HG03095 (cell line): ENCODE data around the gene CLC.
"Not testable (repeated sequence)": the region's sequence is repeated elsewhere in the genome, so short reads cannot be mapped to it uniquely, and the experiment has no call there.

Experiments
- ATAC-seq: cut with Tn5 transposase; IDR thresholded peaks from one replicate; pipeline ENCODE4 v1.9.1; 2021; ENCODE audit warnings: moderate library complexity; ENCODE audit not compliant: unreplicated experiment

CLC gene

DNA sequence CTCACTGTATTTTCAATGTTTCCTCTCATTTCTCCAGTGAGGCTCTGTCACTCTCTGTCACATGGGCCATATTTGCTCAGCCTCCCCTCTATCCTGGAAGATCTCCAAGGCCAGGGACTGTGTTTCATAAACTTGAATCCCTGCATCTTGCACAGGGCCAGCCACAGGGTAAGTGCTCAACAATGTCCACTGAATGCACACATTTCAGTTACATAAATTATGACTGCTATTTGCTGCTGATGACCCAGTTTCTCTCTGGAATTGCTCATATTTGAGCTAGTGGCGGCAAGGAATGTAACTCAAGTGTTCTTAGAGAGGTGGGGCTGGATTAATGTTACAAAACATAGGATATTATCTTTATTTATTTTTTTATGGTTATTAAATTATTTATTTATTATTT, 6.1 kb downstream of the CLC start:
- no peak for ATAC-seq

DNA sequence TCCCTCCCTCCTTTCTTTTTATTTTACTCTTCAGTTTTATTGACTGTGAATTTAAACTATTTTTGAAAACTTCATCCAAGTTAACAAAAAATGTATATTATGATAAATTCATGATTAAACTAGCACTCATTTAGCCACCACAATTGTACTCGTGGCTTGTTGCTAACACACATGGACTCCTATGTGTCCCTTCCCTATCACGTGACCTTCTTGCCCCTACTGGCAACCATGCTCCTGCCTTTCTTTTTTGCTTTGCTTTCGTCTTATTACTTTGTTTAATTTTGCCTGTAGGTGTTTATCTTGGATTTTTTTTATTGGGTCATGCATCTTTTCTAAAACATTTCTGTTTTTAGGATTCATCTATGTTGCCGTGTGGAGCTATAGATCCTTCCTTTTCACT, 8.2 kb downstream of the CLC start:
- ATAC-seq: no peak

DNA sequence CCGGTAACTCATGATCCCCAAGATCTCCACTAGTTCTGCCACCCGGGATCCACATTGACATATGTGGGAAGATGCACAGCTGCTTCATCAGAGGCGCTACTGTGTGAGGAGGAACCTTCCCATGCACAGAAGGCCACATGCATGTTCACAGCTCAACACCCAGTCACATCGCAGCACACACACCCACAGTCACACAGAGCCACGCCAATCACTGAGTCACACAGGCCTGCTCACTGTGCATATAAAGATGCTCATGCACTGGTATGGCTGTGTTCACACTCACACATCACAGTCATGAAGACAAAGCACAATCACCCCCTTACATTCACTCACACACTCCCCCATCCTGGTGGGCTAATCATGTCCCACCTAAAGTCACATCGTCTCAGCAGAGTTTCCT, 9.8 kb downstream of the CLC start:
- no peak for ATAC-seq

DNA sequence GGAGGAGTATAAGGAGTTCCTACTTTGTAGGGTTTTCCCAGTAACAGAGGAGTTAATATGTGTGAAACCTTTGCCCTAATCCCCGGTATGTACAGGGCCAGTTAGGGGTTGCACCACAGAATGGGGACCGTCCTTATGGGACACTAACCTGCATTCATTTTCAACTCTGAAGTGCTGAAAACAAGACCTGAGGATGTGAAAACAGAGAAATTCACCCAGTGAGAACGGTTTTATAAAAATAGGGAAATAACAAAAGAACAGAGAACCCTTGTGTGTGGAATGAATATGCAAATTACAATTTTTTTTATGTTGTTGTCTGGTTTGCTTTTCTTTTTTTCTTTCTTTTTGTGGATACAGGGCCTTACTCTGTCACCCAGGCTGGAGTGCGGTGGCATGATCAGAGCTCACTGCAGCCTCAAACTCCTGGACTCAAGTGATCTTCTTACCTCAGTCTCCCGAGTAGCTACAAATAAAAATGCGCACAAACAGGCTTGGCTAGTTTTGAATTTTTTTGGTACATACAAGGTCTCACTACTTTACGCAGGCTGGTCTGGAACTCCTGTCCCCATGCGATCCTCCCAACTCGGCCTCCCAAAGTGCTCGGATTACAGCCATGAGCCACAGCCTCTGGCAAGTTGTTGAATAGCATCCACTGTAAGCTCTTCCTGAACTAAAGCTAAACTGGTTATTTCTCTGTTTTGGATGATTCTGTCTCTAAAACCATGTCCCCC, 10.6 kb downstream of the CLC start:
- ATAC-seq: no peak

DNA sequence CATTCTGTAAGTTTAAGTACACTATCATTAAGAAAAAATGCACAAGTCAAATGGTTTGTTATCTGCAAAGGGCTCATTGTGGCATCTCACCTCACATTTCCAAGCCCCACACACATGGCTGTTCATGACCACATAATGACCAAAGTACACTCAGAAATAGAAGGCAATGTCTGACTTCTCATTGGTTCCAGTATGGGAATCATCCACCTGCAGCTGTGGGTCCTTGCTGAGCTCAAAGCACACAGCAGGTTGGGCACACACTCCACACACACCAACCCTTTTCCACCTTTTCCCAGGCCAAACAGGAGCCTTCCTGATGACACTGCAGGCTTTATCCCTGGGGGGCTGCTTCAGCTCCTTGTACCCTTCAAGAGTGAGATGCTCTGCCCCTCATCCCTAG, 11.8 kb downstream of the CLC start:
- no peak for ATAC-seq

DNA sequence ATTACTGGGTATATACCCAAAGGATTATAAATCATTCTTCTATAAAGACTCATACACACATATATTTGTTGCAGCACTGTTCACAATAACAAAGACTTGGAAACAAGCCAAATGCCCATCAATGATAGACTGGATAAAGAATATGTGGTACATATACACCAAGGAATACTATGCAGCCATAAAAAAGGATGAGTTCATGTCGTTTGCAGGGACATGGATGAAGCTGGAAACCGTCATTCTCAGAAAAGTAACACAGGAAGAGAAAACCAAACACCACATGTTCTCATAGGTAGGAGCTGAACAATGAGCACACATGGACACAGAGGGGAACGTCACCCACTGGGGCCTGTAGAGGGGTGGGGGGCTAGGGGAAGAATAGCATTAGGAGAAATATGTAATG, 17.7 kb downstream of the CLC start:
- ATAC-seq: not testable (repeated sequence)

DNA sequence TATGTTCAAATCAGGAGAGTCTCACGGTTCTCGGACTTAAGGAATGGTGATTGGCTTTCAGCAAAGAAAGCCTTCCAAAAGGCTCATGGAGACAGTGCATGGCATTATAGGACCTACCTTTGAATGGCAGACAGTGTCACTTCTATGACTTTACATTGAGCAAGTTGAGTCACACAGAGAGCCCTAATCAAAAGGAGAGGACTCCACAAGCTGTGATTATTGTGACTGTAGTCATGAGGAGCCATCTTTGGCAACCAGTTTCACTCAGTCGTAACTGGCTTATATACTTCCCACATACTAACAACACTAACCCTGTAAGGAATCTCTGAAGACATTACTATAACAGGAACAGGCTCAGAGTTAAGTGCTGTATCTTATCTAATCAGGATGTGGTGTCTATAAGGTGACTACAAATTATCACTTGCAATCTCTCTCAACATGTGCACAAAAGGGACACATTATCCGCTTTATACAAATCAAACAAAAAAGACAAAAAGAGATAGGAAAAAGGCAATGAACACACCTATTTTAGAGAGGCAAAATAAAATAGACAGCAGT, 27.4 kb downstream of the CLC start:
- no peak for ATAC-seq

DNA sequence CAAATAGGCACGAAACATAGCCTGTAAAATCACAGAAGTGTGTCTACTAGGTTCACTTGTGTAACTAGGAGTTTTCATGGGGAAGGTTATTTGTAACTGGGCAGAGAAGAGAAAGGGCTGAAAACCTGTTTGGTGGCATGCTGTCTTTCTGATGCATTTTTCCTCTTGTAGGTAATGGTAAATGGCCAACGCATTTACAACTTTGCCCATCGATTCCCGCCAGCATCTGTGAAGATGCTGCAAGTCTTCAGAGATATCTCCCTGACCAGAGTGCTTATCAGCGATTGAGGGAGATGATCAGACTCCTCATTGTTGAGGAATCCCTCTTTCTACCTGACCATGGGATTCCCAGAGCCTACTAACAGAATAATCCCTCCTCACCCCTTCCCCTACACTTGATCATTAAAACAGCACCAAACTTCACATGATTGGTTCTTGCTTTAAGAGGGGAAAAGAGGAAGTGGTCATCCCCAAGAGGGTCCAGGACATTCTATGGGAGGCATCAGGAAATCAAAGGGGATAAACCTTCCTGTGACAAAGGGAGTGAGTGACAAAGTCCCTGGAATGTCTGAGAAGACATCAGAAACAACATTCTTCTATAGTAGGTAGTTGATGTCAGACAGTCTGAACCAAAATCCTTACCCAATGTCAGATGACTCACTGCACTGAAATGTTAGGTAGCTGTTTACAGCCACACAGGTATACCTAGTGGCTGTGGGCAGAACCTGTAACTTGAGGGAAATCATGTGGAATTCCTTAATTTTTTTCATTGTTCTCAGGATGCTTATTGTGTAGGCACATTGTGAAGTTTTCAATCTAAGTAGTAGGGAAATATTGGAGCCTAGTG, 28.6 kb downstream of the CLC start:
- no peak for ATAC-seq

DNA sequence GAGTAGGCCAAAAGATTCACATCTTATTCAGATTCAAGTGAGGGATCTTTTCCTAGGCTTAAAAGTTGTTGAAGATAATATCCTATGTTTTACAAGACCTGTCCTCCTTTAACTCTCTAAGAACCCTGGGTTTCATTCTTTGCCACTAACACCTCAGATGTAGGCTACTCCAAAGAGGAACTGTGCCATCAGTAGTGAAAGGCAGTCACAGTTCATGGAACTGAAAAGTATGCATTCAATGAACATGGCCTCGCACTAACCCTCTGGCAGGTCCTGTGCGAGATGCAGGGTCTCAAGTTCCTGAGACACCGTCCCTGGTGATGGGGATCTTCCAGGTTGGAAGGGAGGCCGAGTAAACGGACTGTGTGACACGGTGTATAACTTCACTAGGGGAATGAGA, 29.2 kb downstream of the CLC start:
- ATAC-seq: no peak

DNA sequence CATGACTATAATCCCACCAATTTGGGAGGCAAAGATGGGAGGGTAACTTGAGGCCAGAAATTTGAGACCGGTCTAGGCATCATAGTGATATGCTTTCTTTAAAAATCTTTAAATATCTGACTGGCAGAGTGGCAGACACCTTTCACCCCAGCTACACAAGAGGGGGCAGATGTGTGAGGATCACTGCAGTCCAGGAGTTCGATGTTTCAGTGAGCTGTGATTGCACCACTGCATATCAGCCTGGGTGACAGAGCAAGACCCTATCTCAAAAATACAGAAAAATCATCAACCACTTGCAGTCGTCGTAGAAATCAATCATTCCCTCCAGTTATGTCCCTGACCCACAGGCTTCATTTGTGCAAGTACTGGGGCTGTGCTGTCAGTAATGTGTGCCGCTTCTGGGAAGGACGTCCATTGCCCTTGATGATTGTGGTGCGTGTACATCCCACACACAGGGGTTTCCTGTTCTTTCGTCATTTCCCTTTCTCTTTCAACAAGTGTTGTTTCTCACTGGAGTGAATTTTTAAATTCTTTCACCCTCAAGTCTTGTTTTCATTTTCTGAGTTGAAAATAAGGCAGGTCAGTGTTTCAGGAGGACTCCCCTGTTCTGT, 32.1 kb downstream of the CLC start:
- ATAC-seq: no peak

DNA sequence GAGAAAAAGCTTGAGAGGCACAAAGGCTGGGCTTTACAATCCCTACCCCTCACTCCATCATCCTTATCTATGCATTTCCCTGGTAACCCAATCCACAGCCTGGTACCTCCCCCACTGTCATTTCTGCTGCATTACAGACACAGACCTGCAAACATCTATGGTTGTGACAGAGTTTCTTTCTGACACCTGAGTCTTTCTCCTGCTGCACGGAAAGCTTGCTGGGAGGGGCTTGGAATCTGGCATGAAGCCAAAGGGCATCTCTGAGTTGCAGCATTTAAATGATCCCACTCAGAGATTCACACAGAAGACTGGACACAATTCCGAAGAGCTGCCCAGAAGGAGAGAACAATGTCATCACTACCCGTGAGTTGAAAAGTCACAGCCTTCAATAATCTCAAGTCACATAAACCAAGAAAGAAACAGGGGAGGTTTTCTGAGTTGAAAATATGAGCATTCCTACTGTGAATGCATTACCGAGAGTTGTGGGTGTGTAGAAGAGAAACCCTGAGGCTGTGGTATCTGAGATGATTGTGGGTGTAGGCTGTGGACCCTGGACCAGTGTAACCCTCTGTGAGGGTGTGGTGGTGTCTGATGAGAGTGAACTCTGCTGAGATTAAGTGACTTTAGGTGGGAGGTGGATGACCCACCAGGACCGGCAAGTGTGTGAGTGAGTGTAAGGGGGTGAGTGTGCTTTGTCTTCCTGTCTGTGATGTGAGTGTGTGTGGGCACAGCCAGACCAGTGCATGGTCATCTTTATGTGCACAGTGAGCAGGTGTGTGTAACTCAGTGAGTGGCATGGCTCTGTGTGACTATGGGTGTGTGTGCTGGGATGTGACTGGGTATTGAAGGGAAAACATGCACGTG, 33.4 kb downstream of the CLC start, which contains the start of gene LGALS14:
Gene LGALS14 (plus strand): TSS at position 301 of the 864 bp plus-strand sequence. CDS start 48 bp downstream, at position 349.
- ATAC-seq: no peak

DNA sequence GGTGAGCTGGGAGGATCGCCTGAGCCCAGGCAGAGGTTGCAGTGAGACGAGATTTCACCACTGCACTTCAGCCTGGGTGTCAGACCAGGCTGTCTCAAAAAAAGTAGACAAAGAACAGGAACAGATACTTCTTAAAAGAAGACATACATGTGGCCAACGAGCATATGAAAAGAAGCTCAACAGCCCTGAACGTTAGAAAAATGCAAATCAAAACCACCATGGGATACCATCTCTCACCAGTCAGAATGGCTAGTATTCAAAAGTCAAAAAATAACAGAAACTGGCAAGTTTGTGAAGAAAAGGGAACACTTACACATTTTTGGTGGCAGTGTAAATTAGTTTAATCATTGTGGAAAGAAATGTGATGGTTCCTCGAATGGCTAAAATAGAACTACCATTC, 36.5 kb downstream of the CLC start:
- no peak for ATAC-seq

DNA sequence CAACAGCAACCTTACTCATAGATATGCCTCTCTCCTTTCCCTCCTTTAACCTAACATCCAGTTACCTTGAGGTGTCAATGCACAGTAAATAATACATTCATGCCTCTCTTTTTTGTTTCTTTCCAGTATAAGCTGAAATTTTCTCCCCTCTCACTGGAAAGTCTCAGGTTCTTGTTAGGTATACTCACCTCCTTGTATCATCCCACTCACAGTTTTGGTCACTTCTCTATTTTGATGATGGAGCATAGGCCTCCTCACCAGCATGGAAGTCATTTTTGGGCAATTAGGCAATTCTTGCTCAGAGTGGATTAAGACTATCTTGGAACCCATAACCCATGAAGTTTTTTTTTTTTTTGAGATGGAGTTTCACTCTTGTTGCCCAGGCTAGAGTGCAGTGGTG, 39.3 kb downstream of the CLC start:
- ATAC-seq: no peak

DNA sequence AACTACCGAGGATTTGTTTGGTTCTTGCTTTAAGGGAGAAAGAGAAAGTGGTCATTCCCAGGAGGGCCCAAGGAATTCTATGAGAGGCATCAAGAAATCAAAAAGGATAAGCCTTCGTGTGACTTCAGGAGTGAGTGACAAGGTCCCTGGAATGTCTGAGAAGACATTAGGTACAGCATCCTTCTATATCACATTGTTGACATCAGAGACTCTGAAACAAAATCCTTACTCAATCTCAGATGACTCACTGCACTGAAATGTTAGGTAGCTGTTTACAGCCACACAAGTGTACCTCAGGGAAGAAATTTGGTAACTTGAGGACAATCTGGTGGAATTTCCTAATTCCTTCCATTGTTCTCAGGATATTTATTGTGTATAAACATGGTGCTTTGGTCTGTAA, 41.4 kb downstream of the CLC start:
- ATAC-seq: no peak

DNA sequence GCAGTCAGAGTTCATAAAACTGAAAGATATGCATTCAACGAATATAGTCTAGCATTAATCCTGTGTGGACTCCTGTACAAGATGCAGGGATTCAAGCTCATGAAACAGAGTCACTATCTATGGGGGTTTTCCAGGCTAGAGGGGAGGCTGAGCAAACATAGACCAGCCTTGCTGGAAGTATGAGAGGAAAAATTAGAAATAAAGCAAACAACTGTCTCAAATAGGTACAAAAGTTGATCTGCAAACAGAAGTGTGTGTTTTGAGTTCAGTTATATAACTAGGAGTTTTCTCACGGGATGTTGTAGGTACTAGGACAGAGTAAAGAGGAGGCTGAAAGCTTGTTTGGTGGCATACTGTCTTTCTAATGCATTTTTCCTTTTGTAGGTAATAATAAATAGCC, 42.1 kb downstream of the CLC start:
- no peak for ATAC-seq

DNA sequence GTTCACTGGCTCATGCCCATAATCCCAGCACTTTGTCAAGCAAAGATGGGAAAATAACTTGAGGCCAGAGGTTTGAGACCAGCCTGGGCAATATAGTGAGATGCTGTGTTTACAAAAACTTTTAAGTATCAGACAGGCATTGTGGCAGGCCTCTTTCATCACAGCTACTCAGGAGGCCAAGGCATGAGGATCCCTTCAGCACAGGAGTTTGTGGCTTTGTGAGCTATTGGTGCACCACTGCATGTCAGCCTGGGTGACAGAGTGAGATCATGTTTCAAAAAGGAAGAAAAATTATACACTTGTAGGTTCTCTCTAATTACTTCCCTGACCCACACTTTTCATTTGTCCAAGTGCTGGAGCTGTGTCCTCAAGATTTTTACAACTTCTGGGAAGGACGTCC, 45.0 kb downstream of the CLC start:
- no peak for ATAC-seq

DNA sequence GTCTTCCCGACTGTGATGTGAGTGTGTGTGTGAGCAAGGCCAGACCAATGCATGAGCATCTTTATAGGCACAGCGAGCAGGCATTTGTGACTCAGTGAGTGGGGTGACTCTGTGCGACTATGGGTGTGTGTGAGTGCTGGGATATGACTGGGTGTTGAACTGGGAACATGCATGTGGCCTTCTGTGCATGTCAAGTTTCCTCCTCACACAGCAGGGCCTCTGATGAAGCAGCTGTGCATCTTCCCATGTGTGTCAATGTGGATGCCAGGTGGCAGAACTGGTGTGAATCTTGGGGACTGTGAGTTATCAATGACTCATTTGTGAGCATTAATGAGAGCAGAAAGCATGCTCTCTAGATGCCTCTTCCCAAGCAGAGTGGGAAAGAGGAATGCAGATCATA, 45.7 kb downstream of the CLC start:
- ATAC-seq: no peak

DNA sequence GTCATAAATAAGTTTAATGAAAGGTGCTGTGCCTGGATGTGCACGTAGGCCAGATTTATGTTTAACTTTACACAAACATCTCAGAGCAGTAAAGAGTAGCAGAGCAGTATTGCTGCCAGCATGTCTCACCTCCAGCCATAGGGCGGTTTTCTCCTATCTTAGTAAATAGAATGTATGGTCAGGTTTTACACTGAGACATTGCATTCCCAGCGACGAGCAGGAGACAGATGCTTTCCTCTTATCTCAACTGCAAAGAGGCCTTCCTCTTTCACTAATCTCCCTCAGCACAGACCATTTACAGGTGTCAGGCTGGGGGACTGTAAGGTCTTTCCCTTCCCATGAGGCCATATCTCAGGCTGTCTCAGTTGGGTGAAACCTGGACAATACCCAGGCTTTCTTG, 49.2 kb downstream of the CLC start:
- ATAC-seq: not testable (repeated sequence)

DNA sequence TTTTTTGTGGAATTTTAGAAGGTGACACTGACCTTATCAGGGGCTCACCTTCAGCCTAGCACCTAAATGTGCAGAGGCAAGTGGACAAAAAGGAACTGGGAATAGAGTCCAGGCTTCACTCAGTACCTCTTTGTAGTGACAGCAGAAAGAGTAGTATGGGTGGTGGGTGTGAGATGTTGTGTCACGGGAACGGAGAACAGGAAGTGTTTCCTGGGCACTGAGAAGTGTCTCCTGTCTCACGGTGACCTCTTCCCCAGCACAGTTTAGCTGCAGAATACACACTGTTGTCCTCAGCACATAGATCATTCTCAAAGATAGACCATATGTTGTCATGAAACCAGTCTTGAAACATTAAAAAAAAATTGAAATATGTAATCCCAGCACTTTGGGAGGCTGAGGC, 51.1 kb downstream of the CLC start:
- no peak for ATAC-seq

DNA sequence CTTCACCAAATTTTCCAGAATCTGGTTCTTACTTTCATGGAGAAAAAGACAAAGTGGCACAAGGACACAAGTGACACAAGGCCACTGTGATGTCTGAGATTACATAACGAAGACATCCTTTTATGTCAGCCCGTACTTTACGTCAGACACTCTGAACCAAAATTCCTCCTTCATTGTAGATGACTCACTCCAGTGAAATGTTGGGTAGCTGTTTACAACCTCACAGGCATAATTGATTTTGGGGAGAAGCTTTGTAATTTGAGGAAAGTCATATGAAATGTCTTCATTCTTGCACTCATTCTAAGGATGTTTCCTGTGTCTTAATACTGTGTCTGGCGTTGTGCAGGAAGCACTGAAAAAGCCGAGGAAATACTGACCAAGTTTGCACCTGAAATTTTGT, 53.6 kb downstream of the CLC start:
- no peak for ATAC-seq

DNA sequence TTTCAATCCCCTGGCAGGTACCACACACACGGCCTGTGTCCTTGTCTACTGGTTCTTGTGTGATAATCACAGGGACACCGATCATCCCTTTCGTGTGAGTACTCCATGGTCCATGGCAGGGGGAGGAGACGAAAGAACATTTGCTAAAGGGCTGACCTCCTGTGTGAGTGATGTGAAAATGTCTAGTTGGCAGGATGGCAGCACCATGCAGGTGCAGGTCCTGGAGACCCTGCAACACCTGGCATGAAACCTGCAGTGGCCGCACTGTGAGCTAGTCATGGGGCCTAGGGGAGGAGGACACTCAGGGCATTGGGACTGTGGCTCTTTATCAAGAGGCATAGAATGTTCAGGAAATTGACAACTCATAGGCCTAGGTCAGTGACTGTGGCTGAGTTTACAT, 56.4 kb downstream of the CLC start:
- ATAC-seq: no peak
